Mesendoderm (in vitro differentiated cells): Measurements from ENCODE around the gene RIOX2.

Source experiments
- DNase-seq: peaks from one replicate; pipeline ENCODE4 v3.0.0; 2013
- H2AK5ac ChIP-seq: 2 replicates; pipeline ENCODE4 v1.6.1; 2013; ENCODE audit warnings: low read length, inconsistent platforms
- H2BK120ac ChIP-seq: 2 replicates; pipeline ENCODE4 v1.6.1; 2013; ENCODE audit warnings: low read depth, mild to moderate bottlenecking, low read length, moderate library complexity, mixed read lengths
- H2BK15ac ChIP-seq: replicated peaks from 2 replicates; pipeline ENCODE4 v1.6.1; 2013; ENCODE audit warnings: low read depth, mild to moderate bottlenecking, moderate library complexity
- H2BK5ac ChIP-seq: 2 replicates; pipeline ENCODE4 v1.6.1; 2013; ENCODE audit warnings: low read length, inconsistent platforms
- H3K18ac ChIP-seq: 2 replicates; pipeline ENCODE4 v1.6.1; 2013; ENCODE audit warnings: mild to moderate bottlenecking, low read length, mixed read lengths
- H3K23ac ChIP-seq: one replicate; pipeline ENCODE4 v1.6.1; 2013; ENCODE audit warnings: low read length
- H3K27ac ChIP-seq: 2 replicates; pipeline ENCODE4 v1.5.1; 2013; ENCODE audit warnings: low read depth, mild to moderate bottlenecking, inconsistent platforms, low read length, moderate library complexity
- H3K27me3 ChIP-seq: 2 replicates; pipeline ENCODE4 v1.6.1; 2013; ENCODE audit warnings: low read length, control low read depth, mild to moderate bottlenecking, inconsistent platforms; ENCODE audit not compliant: insufficient read depth, poor library complexity
- H3K36me3 ChIP-seq: 2 replicates; pipeline ENCODE4 v1.6.1; 2013; ENCODE audit warnings: low read length, inconsistent platforms; ENCODE audit not compliant: control insufficient read depth, insufficient read depth
- H3K4ac ChIP-seq: one replicate; pipeline ENCODE4 v1.6.1; 2013; ENCODE audit warnings: low read depth, mild to moderate bottlenecking, low read length, moderate library complexity
- H3K4me1 ChIP-seq: 2 replicates; pipeline ENCODE4 v1.6.1; 2013; ENCODE audit warnings: low read depth, low read length, inconsistent platforms; ENCODE audit not compliant: control insufficient read depth
- H3K4me2 ChIP-seq: 2 replicates; pipeline ENCODE4 v1.6.1; 2013; ENCODE audit warnings: low read length
- H3K4me3 ChIP-seq: 2 replicates; pipeline ENCODE4 v1.5.1; 2013; ENCODE audit warnings: mild to moderate bottlenecking, low read length
- H3K56ac ChIP-seq: one replicate; pipeline ENCODE4 v1.6.1; 2013; ENCODE audit warnings: low read length
- H3K79me1 ChIP-seq: 2 replicates; pipeline ENCODE4 v1.6.1; 2013; ENCODE audit warnings: low read length, inconsistent platforms
- H3K79me2 ChIP-seq: 2 replicates; pipeline ENCODE4 v1.6.1; 2013; ENCODE audit warnings: mild to moderate bottlenecking, low read length; ENCODE audit not compliant: control insufficient read depth, insufficient read depth
- H3K9ac ChIP-seq: 2 replicates; pipeline ENCODE4 v1.6.1; 2013; ENCODE audit warnings: low read length, inconsistent platforms
- H4K5ac ChIP-seq: one replicate; pipeline ENCODE4 v1.6.1; 2013; ENCODE audit warnings: low read length
- H4K8ac ChIP-seq: one replicate; pipeline ENCODE4 v1.6.1; 2013; ENCODE audit warnings: low read depth, mild to moderate bottlenecking, control low read depth, low read length, moderate library complexity
- WGBS: extraction: QIAGEN DNeasy Blood & Tissue Kit; methylation state at CpG from one replicate; pipeline ENCODE4 v1.1.7; 2013; ENCODE audit warnings: low lambda C conversion rate, missing lambda C conversion rate; ENCODE audit not compliant: insufficient coverage; ENCODE audit errors: extremely low coverage; 5-methylcytosine and 5-hydroxymethylcytosine counted together

The RIOX2 gene

DNA sequence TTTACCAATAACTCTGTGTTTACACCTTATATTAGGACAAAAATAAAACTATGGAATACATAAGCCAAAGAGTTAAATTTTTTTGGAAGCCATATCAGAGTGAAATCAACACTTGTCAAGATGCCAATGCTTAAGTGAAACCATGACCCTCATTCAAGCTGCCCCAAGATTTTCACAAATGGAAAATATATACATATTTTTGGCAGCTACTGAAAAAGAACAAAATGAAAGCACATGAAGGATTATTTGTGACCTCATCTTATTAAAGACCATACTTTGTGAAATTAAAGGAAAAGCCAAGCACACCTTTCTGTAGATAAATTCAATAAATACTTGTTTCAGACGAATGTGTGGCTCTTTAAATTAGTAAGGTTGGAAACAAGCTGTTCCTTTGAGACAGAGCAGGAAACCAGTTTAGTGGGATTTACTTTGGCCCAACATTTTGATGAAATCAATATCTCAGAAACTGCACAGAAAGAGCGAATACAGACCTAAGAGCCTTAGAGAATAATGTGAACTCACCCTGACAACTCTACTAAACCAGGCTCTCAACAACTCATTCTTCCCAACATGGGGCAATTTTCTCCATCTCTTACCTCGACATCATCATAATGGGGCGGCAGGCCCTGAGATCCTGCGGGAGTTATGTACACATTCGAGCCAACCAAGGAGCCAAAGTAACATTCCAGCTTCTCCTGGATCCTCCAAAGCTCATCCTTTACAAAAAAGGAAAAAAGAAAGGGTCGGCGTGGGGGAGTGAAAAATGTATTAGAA is 11.1 kb downstream of the RIOX2 start:
- H3K23ac ChIP-seq: no peak overlapping the region
- no peak overlapping the region for H3K4me3 ChIP-seq
- WGBS: no CpG with 5 or more reads among the region's 8 CpGs
- no peak overlapping the region for H3K27ac ChIP-seq
- H2AK5ac ChIP-seq: no peak overlapping the region
- no peak overlapping the region for H4K8ac ChIP-seq
- H3K79me2 ChIP-seq: peaks cover 2% of the 10 kb centered on the region
- DNase-seq: no peak
- H2BK5ac ChIP-seq: no peak overlapping the region
- no peak overlapping the region for H3K4me2 ChIP-seq
- H3K56ac ChIP-seq: no peak overlapping the region
- no peak overlapping the region for H3K9ac ChIP-seq
- H2BK120ac ChIP-seq: no peak overlapping the region
- no peaks in the 10 kb centered on the region for H3K27me3 ChIP-seq
- H3K36me3 ChIP-seq: no peaks in the 10 kb centered on the region
- H3K18ac ChIP-seq: no peak overlapping the region
- peaks cover 3% of the 10 kb centered on the region for H3K79me1 ChIP-seq
- no peaks in the 10 kb centered on the region for H3K4me1 ChIP-seq
- no peak overlapping the region for H4K5ac ChIP-seq
- no peak overlapping the region for H2BK15ac ChIP-seq
- H3K4ac ChIP-seq: no peak overlapping the region

DNA sequence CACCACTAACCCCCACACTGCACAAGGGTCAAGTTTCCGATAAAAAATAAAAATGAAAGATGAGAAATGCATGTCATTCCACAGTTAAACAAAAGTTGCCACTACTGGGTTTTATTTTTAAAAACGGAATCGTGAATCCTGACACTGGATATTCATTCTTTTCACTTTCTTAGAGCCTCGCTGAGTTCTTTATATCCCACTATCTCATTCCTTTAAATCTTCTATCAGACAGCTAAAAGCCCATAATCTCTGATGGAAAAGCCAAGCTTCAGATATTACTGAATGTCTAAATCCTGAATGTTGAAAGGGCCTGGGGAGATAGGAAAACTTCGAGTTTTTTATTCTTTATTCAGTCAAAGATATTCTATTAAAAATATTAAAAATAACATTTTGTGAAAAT is 11.7 kb downstream of the RIOX2 start:
- no peak overlapping the region for H3K4me3 ChIP-seq
- H3K79me1 ChIP-seq: peaks cover 3% of the 10 kb centered on the region
- H3K23ac ChIP-seq: no peak overlapping the region
- no peaks in the 10 kb centered on the region for H3K36me3 ChIP-seq
- H3K4me2 ChIP-seq: no peak overlapping the region
- no peak overlapping the region for H3K56ac ChIP-seq
- no peak overlapping the region for H4K8ac ChIP-seq
- H3K79me2 ChIP-seq: peaks cover 2% of the 10 kb centered on the region
- H3K4me1 ChIP-seq: no peaks in the 10 kb centered on the region
- no peak overlapping the region for H3K9ac ChIP-seq
- no peak overlapping the region for H3K27ac ChIP-seq
- H2BK15ac ChIP-seq: no peak overlapping the region
- WGBS: no CpG with 5 or more reads among the region's 5 CpGs
- H2AK5ac ChIP-seq: no peak overlapping the region
- H2BK120ac ChIP-seq: no peak overlapping the region
- H3K4ac ChIP-seq: no peak overlapping the region
- no peaks in the 10 kb centered on the region for H3K27me3 ChIP-seq
- no peak overlapping the region for H2BK5ac ChIP-seq
- H3K18ac ChIP-seq: no peak overlapping the region
- no peak for DNase-seq
- no peak overlapping the region for H4K5ac ChIP-seq

DNA sequence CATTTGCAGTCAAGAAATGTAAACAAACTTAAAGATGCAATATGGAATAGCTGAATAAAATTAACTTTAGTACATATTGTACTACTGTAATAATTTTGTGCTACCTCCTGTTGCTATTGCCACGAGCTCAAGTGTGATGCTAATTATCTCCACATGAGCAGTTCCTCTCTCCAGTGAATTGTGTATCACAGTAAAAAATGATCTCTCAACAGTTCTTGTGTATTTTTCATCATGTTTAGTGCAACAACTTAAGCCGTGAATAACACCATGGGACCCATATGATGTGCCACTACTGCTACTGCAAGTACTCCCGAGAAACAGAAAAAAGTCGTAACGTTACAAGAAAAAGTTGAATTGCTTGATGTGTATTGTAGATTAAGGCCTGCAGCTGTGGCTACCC is 12.4 kb downstream of the RIOX2 start:
- H4K5ac ChIP-seq: no peak overlapping the region
- H3K9ac ChIP-seq: no peak overlapping the region
- no peak overlapping the region for H3K18ac ChIP-seq
- no peak overlapping the region for H2BK120ac ChIP-seq
- H3K79me2 ChIP-seq: no peaks in the 10 kb centered on the region
- peaks cover 3% of the 10 kb centered on the region for H3K79me1 ChIP-seq
- no peak overlapping the region for H3K23ac ChIP-seq
- no peak overlapping the region for H2AK5ac ChIP-seq
- H3K36me3 ChIP-seq: no peaks in the 10 kb centered on the region
- H3K4me2 ChIP-seq: no peak overlapping the region
- H2BK5ac ChIP-seq: no peak overlapping the region
- no peak overlapping the region for H3K4me3 ChIP-seq
- DNase-seq: no peak
- H3K4me1 ChIP-seq: no peaks in the 10 kb centered on the region
- no peak overlapping the region for H2BK15ac ChIP-seq
- no peak overlapping the region for H4K8ac ChIP-seq
- no peak overlapping the region for H3K27ac ChIP-seq
- H3K56ac ChIP-seq: no peak overlapping the region
- WGBS: no CpG with 5 or more reads among the region's 5 CpGs
- no peaks in the 10 kb centered on the region for H3K27me3 ChIP-seq
- no peak overlapping the region for H3K4ac ChIP-seq

DNA sequence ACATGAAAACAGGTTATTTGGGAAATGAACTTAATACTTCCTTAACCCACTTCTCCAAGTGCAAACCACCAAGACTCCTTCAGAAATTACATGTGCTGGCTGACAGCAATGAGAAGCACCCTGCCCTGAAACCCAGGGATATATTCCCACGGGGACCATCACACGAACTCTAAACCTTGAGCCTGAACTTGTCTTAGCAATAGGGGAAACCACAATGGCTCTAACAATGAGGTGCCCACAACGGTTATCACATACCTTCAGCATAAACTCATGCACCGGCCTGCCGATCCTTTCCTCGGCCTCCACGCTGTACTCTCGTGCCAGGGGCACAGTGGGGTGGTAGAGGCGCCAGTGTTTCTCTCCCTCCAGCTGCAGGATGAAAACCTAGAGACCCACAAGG is 13.4 kb downstream of the RIOX2 start:
- H3K79me2 ChIP-seq: no peaks in the 10 kb centered on the region
- no peak overlapping the region for H3K9ac ChIP-seq
- peaks cover 3% of the 10 kb centered on the region for H3K36me3 ChIP-seq
- peaks cover 2% of the 10 kb centered on the region for H3K79me1 ChIP-seq
- H3K56ac ChIP-seq: no peak overlapping the region
- no peak overlapping the region for H2AK5ac ChIP-seq
- H2BK120ac ChIP-seq: no peak overlapping the region
- no peaks in the 10 kb centered on the region for H3K4me1 ChIP-seq
- no peak overlapping the region for H3K27ac ChIP-seq
- H2BK15ac ChIP-seq: no peak overlapping the region
- H3K27me3 ChIP-seq: no peaks in the 10 kb centered on the region
- H2BK5ac ChIP-seq: no peak overlapping the region
- no peak overlapping the region for H3K4ac ChIP-seq
- no peak overlapping the region for H3K18ac ChIP-seq
- H4K8ac ChIP-seq: no peak overlapping the region
- H3K4me3 ChIP-seq: no peak overlapping the region
- WGBS: no CpG with 5 or more reads among the region's 9 CpGs
- no peak overlapping the region for H4K5ac ChIP-seq
- H3K4me2 ChIP-seq: no peak overlapping the region
- no peak for DNase-seq
- no peak overlapping the region for H3K23ac ChIP-seq

DNA sequence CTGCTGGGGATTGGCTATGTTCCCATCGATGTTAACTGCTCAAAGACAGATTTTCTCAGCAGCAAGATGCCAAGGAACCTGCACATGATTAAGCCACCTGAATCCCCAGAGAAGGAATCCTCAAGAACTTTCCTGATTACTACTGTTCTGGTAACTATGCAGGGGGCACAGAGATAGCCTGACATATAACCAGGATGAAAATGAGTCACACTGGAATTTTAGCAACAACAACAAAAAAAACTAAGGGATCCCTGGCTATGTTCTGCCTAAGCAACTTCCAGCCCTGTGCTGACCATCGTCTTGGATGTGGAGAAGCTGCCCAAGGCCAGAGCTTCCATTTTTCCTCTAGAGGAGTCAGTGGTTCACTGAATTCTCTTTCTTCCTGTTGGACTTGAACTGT is 13.8 kb downstream of the RIOX2 start:
- H3K4me2 ChIP-seq: no peak overlapping the region
- H2BK5ac ChIP-seq: no peak overlapping the region
- no peak overlapping the region for H3K4me3 ChIP-seq
- H3K27ac ChIP-seq: no peak overlapping the region
- no peak overlapping the region for H3K18ac ChIP-seq
- WGBS: no CpG with 5 or more reads among the region's 2 CpGs
- H3K27me3 ChIP-seq: no peaks in the 10 kb centered on the region
- H4K5ac ChIP-seq: no peak overlapping the region
- no peaks in the 10 kb centered on the region for H3K79me2 ChIP-seq
- no peak for DNase-seq
- no peak overlapping the region for H3K4ac ChIP-seq
- no peak overlapping the region for H3K23ac ChIP-seq
- H2AK5ac ChIP-seq: no peak overlapping the region
- H3K79me1 ChIP-seq: peaks cover 2% of the 10 kb centered on the region
- no peak overlapping the region for H3K9ac ChIP-seq
- H3K36me3 ChIP-seq: peaks cover 3% of the 10 kb centered on the region
- no peak overlapping the region for H3K56ac ChIP-seq
- H3K4me1 ChIP-seq: no peaks in the 10 kb centered on the region
- H2BK120ac ChIP-seq: no peak overlapping the region
- H4K8ac ChIP-seq: no peak overlapping the region
- no peak overlapping the region for H2BK15ac ChIP-seq
